ENCODE measurements around the gene ZFPM1.

Gene ZFPM1

GRCh38 chr16:88540346-88540977 lies 87.4 kb downstream of the ZFPM1 start:
- no peak for DNase-seq (ENCODE audit: low read depth)

- no peak for DNase-seq (ENCODE audit: low read depth)
These were observed 88.9 kb downstream of the ZFPM1 start for GRCh38 chr16:88541831-88542616.

DNA sequence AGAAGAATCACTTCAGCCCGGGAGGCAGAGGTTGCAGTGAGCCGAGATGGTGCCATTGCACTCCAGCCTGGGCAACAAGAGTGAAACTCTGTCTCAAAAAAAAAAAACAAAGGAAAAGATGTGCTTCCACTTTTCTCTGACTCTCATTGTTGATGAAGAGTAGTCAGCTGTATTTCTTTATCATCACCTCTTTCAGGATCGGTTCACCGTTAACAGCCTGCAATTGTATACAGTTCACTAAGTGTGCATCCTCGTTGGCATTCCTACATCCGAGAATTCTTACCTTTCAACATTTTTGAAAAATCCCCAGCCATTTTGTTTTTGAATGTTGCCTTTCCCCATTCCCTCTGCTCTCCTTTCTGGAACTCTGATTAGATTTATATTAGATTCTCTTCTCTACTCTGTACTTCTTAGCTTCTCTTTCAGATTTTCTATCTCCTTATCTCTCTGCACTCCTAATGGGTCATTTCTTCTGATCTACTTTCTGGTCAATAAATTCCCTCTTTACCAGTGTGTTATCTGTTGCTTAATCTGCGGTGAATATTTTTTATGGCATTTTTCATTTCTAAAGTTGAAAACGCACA lies 90.2 kb downstream of the ZFPM1 start:
- no peak for DNase-seq (ENCODE audit: low read depth)

DNA sequence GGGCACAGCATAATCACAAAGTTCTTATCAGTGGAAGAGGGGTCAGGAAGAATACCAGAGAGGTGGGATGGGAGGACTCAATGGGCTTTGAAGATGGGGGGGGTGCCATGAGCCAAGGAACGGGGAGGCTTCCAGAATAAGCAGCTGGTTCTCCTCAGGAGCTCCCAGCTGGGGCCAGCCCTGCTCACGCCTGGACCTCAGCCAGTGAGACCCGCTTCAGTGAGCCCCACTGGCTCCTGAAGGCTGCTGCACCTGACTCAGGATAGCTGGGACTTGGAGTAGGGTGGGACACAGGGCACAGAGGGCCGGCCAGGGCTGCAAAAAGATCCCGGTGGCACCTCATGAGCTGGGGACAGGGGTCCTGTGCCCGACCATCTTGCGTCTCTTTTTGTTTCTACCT lies 92.7 kb downstream of the ZFPM1 start:
- no peak for DNase-seq (ENCODE audit: low read depth)

GRCh38 chr16:88548131-88548874 lies 95.2 kb downstream of the ZFPM1 start:
- DNase-seq (ENCODE audit: low read depth): no peak

- no peak for DNase-seq (ENCODE audit: low read depth)
These were observed 95.9 kb downstream of the ZFPM1 start for GRCh38 chr16:88548985-88549384.

DNA sequence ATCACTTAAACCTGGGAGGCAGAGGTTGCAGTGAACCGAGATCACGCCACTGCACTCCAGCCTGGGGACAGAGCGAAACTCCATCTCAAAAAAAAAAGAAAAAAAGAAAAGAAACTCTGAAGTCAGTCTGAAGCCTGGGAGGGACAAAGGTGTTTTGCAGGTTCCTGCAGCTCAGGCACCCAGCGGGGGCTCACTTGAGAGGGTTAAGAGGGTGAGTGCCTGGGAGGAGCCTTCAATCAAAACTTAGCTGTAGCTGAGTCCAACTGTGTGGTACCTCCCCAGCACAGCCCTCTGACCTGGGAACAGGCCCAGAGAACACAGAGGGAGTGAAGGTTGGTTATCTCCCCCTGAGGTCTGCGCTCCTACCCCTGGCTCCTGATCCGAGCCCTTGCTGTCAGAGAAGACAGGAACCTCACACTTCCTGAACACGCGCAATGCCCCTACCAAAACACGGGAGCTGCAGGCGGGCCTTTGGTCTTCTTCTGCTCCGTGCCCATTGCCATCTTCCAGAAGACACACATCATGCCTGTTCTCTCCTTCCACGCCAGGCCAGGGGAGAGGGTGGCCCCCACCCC lies 96.7 kb downstream of the ZFPM1 start:
- no peak for DNase-seq (ENCODE audit: low read depth)

DNA sequence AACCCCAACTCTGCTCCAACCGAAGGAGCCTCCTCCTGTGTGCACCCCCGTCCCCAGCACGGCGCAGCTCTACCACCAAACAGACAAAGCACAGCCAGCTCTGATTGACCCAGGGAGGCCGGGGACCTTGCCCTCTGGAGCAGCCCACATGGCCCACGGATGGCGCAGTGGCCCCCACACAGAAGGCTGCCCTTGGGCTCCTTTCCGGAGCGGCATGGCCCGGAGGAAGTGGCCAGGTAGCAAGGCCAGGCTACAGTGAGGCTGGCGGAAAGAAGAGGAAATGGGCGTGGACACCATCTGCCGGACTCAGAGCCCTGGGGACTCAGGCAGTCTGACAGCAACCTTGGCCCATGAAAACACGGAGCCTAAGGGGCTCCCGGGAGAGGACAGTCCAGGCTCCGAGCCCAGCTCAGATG lies 97.2 kb downstream of the ZFPM1 start:
- no peak for DNase-seq (ENCODE audit: low read depth)

- DNase-seq (ENCODE audit: low read depth): no peak
These were observed 99.1 kb downstream of the ZFPM1 start for GRCh38 chr16:88552166-88552565.

- no peak for DNase-seq (ENCODE audit: low read depth)
These were observed 99.7 kb downstream of the ZFPM1 start for GRCh38 chr16:88552815-88553214.

- no peak for DNase-seq (ENCODE audit: low read depth)
These were observed 100.7 kb downstream of the ZFPM1 start for GRCh38 chr16:88553739-88554138.

DNA sequence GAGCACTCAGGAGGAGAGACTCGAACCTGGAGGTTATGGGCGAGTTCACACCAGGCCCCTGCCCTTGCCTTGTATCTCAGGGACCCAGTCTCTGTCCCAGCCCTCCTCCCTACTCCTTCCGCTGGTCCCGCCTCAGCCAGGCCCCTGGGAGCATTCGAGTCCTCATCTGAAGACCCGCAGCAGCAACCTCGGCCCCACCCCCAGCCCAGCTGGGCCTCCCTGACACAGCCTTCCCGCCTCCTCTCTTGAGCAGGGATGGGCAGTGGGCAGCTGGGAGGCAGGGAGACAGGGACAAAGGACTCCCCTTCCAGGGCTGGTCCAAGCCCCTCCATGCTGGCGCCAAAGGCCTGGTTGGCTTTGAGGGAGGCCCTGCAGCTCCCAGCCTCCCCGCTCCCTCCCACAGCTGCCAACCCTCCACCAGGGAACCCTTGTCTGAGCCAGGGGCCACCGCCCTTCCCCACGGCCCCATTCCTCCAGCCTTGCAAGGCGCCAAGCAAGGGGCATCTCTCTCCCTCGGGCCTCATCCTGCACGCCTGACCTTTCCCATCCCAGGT lies 101.7 kb downstream of the ZFPM1 start:
- no peak for DNase-seq (ENCODE audit: low read depth)

- no peak for DNase-seq (ENCODE audit: low read depth)
These were observed 103.4 kb downstream of the ZFPM1 start for GRCh38 chr16:88556294-88556988.

- no peak for DNase-seq (ENCODE audit: low read depth)
These were observed 105.7 kb downstream of the ZFPM1 start for GRCh38 chr16:88558457-88559442.

DNA sequence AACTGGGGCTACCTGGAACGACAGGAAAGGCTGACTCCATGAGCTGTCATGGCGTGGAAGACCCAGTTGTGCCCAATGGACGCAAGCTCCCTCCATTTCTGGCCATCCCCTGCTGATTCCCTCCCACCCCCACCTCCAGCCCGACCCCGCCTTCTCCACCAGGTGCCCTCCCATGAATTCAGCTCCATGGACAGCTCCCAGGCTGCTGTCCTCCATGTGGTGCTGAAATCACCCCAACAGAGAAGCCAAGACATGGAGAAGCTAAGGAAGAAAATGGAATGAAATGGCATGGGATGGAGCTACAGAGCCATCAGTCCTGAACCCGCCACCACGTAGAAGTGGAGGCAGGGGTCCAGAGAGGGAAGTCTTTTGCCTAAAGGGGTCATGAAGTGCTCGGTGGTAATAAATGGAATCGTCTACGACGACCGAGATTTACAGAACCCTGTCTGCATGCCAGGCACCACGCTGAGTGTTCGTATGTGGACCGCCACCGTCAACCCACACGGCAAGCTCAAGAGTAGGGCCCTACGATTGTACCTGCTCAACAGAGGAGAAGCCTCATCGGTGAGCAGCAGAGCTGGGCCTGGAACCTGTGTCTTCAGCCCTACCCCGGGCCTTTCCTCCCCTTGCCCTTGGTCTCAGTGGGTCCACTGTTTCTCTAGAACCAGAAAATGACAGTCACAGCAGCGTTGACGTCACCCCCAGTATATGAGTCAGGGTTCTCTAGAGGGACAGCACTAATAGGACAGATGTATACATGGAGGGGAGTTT lies 107.8 kb downstream of the ZFPM1 start:
- DNase-seq (ENCODE audit: low read depth): no peak

- DNase-seq (ENCODE audit: low read depth): peak; percentile 41
These were observed 108.6 kb downstream of the ZFPM1 start for GRCh38 chr16:88561485-88562359.

GRCh38 chr16:88566158-88566557 lies 113.1 kb downstream of the ZFPM1 start:
- peak; percentile 41 for DNase-seq (ENCODE audit: low read depth)

Measured in activated T-helper 9 cell treated with anti-CD3 and anti-CD28 coated beads, Interleukin-2, amount 50 U/mL, for 16 hours (primary cell).